Rectal smooth muscle tissue (tissue), 1 donor: Measurements from ENCODE around the gene ARF1.
A peak's percentile ranks its signal among the peaks of the same experiment; 100 is the strongest.

Experiments used
- H3K27ac ChIP-seq: one replicate; pipeline ENCODE4 v1.7.0; 2013; ENCODE audit warnings: low read depth, low read length, inconsistent platforms
- H3K27me3 ChIP-seq: one replicate; pipeline ENCODE4 v1.7.0; 2013; ENCODE audit warnings: low read length; ENCODE audit not compliant: control insufficient read depth, insufficient read depth
- H3K36me3 ChIP-seq: one replicate; pipeline ENCODE4 v1.7.0; 2013; ENCODE audit warnings: low read length; ENCODE audit not compliant: control insufficient read depth, insufficient read depth
- H3K4me1 ChIP-seq: one replicate; pipeline ENCODE4 v1.7.0; 2013; ENCODE audit warnings: low read length; ENCODE audit not compliant: control insufficient read depth, insufficient read depth
- H3K4me3 ChIP-seq: one replicate; pipeline ENCODE4 v1.7.0; 2013; ENCODE audit warnings: low read length
- H3K9ac ChIP-seq: one replicate; pipeline ENCODE4 v1.7.0; 2013; ENCODE audit warnings: low read length

ARF1 gene

GRCh38 chr1:228082214-228082917, at the start of gene ARF1:
TSS of gene ARF1 (plus strand) at chr1:228082708. CDS start at chr1:228097115, 14,407 bp downstream.
- H3K36me3 ChIP-seq = no peaks in the 10 kb centered on the region
- peaks cover 33% of the 10 kb centered on the region for H3K4me1 ChIP-seq
- peak within 1 kb of the TSS; percentile 87 for H3K4me3 ChIP-seq
- H3K9ac ChIP-seq = peak within 1 kb of the TSS; percentile 90
- H3K27me3 ChIP-seq = no peaks in the 10 kb centered on the region
- peak within 1 kb of the TSS; percentile 97 for H3K27ac ChIP-seq

GRCh38 chr1:228033376-228033775, 49.1 kb upstream of the ARF1 start:
- Histone ChIP-seq H3K4me1 (no peaks in the 10 kb centered on the region), H3K27me3 (peaks cover 15% of the 10 kb centered on the region), H3K27ac (no peak overlapping the region), H3K36me3 (no peaks in the 10 kb centered on the region), H3K4me3 (no peak overlapping the region), H3K9ac (no peak overlapping the region)

DNA sequence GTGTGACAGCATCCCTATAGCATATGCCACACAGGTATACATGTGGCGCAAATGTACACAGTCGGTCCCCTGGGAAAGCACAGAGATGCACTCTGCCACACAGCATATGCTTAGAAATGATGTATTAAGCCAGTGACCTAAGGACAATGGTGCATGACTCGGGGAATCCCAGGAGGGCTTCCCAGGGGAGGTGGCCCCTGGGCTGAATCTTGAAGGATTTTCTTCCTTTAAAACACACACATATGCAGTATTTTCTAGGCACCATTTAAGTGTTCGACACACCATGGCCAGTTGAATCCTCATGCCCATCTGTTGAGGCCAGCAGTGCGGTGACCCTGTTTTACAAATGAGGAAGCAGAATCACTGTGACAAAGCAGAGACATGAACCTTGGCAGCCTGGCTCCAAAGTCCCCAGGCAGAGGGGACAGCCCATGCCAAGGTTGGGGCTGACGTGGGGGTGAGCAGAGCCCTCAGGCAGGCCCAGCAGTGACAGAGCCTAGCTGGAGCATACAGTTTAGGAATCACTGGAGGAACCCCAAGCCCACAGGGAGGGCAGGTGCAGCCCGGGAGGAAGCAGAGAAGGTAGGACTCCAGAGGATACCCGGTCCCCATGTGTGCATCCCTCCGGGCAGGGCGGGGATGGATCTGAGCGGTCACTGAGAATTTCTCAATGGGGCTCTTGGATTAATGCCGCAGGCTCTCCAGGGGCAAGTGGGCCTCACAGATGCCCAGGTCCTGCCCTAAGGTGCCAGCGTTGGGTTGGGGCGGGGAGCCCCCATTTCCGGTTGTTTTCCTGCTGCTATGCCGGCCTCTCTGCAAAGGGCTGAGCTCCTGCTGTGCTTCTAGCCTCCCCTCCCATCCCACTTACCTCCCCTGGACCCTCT, 47.3 kb upstream of the ARF1 start:
- Histone ChIP-seq H3K4me3 (no peak overlapping the region), H3K36me3 (no peaks in the 10 kb centered on the region), H3K27me3 (peaks cover 28% of the 10 kb centered on the region), H3K4me1 (no peaks in the 10 kb centered on the region), H3K27ac (no peak overlapping the region), H3K9ac (no peak overlapping the region)

DNA sequence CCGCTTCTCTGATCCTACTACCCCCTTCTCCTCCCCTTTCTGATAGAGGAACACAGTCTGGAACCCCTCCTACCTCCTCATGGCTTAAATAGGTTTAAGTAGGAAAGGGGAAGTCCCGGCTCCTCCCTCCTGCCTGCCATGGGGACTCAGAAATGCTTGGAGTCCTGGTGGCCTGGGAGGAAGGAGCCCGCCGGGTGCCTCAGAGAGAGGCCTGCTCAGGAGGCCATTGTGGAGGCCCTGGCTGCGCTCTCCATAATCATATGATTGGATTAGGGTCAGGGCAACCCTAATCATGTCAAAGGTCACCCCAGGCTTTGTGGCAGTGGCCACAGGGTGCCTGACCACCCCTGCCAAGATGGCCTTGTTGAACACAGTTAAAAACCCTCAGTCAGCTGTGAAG, 46.7 kb upstream of the ARF1 start:
- peaks cover 25% of the 10 kb centered on the region for H3K27me3 ChIP-seq
- no peaks in the 10 kb centered on the region for H3K36me3 ChIP-seq
- H3K4me1 ChIP-seq = no peaks in the 10 kb centered on the region

GRCh38 chr1:228036701-228037231, 45.7 kb upstream of the ARF1 start:
- no peak overlapping the region for H3K27ac ChIP-seq
- no peak overlapping the region for H3K9ac ChIP-seq
- H3K27me3 ChIP-seq = peaks cover 24% of the 10 kb centered on the region
- no peaks in the 10 kb centered on the region for H3K4me1 ChIP-seq
- H3K4me3 ChIP-seq = no peak overlapping the region
- H3K36me3 ChIP-seq = no peaks in the 10 kb centered on the region

More for the DNA sequence above, 46.7 kb upstream of the ARF1 start:
- no peak overlapping the region for H3K9ac ChIP-seq
- no peak overlapping the region for H3K27ac ChIP-seq
- H3K4me3 ChIP-seq = no peak overlapping the region

GRCh38 chr1:228037401-228038386, 44.8 kb upstream of the ARF1 start:
- H3K27me3 ChIP-seq = peaks cover 24% of the 10 kb centered on the region
- no peak overlapping the region for H3K9ac ChIP-seq
- H3K36me3 ChIP-seq = no peaks in the 10 kb centered on the region
- no peaks in the 10 kb centered on the region for H3K4me1 ChIP-seq
- peak overlapping the region; percentile 35 for H3K4me3 ChIP-seq
- H3K27ac ChIP-seq = no peak overlapping the region

- Histone ChIP-seq H3K4me1 (no peaks in the 10 kb centered on the region), H3K36me3 (no peaks in the 10 kb centered on the region), H3K4me3 (no peak overlapping the region), H3K27me3 (peaks cover 24% of the 10 kb centered on the region), H3K9ac (no peak overlapping the region), H3K27ac (no peak overlapping the region)
Measured at GRCh38 chr1:228038387-228039005, 44.0 kb upstream of the ARF1 start.

- H3K9ac ChIP-seq = no peak overlapping the region
- no peak overlapping the region for H3K27ac ChIP-seq
- no peaks in the 10 kb centered on the region for H3K36me3 ChIP-seq
- H3K27me3 ChIP-seq = peaks cover 24% of the 10 kb centered on the region
- no peaks in the 10 kb centered on the region for H3K4me1 ChIP-seq
- H3K4me3 ChIP-seq = no peak overlapping the region
Measured at GRCh38 chr1:228039006-228039903, 43.3 kb upstream of the ARF1 start.

- Histone ChIP-seq H3K9ac (no peak overlapping the region), H3K4me1 (no peaks in the 10 kb centered on the region), H3K27ac (no peak overlapping the region), H3K4me3 (no peak overlapping the region), H3K36me3 (no peaks in the 10 kb centered on the region), H3K27me3 (peaks cover 24% of the 10 kb centered on the region)
Measured at GRCh38 chr1:228039986-228040385, 42.5 kb upstream of the ARF1 start.

GRCh38 chr1:228041316-228041715, 41.2 kb upstream of the ARF1 start:
- Histone ChIP-seq H3K9ac (no peak overlapping the region), H3K4me1 (no peaks in the 10 kb centered on the region), H3K4me3 (no peak overlapping the region), H3K27me3 (peaks cover 19% of the 10 kb centered on the region), H3K36me3 (no peaks in the 10 kb centered on the region), H3K27ac (no peak overlapping the region)

DNA sequence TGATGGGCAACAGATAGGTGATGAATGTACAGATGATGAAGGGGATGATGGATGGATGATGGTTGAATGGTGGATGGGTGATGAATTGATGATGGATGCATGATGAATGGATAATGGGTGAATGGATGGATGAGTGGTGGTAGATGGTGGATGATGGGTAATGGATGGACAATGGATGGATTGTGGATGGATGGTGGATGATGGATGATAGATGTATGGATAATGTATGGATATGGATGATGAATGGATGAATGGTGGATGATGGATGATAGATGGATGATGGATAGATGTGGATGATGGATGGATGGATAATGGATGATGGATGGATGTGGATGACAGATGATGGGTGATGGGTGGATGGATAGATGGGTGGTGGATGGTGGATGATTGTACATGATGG, 40.0 kb upstream of the ARF1 start:
- H3K36me3 ChIP-seq = no peaks in the 10 kb centered on the region
- peaks cover 15% of the 10 kb centered on the region for H3K27me3 ChIP-seq
- H3K9ac ChIP-seq = no peak overlapping the region
- no peaks in the 10 kb centered on the region for H3K4me1 ChIP-seq
- H3K27ac ChIP-seq = no peak overlapping the region
- H3K4me3 ChIP-seq = no peak overlapping the region
